ENCODE results near the gene ITIH2.

- TF ChIP-seq GATA2 (IDR thresholded peaks at IDR 0.05; ENCODE audit: low read depth, low read length) (no peak), GATA3 (IDR thresholded peaks at IDR 0.05; ENCODE audit: low read depth, low read length) (no peak)
These were observed 35.6 kb upstream of the ITIH2 start for GRCh38 chr10:7667262-7668141.
